Hematopoietic multipotent progenitor cell treated with erythropoietin and hydrocortisone succinate and interleukin-3 and kit ligand, for 17 days (in vitro differentiated cells): ENCODE results near the gene MYO3A.

Source experiments
- DNase-seq: peaks from one replicate; pipeline ENCODE4 v3.0.0-alpha.2; 2015; ENCODE audit warnings: low spot score

MYO3A gene

DNA sequence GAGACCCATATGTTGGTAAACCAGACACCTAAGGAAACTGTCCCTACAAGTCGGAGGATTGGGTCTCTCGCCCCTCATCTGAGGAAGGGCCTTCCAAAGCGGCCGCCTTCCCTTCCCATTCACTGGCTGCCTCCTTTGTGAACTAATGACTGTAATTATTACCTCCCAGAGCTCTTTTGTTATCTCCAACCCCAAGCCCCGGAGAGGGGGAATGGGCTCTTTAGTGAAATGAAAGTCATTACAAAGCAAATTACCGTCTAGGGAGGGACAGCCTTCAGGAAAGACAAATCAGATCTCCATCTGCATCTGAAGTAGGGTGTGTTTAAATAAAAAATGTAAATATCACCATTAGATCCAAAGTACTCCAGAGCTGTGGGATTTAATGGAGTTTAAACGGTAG is 280.0 kb downstream of the MYO3A start:
- DNase-seq = no peak

DNA sequence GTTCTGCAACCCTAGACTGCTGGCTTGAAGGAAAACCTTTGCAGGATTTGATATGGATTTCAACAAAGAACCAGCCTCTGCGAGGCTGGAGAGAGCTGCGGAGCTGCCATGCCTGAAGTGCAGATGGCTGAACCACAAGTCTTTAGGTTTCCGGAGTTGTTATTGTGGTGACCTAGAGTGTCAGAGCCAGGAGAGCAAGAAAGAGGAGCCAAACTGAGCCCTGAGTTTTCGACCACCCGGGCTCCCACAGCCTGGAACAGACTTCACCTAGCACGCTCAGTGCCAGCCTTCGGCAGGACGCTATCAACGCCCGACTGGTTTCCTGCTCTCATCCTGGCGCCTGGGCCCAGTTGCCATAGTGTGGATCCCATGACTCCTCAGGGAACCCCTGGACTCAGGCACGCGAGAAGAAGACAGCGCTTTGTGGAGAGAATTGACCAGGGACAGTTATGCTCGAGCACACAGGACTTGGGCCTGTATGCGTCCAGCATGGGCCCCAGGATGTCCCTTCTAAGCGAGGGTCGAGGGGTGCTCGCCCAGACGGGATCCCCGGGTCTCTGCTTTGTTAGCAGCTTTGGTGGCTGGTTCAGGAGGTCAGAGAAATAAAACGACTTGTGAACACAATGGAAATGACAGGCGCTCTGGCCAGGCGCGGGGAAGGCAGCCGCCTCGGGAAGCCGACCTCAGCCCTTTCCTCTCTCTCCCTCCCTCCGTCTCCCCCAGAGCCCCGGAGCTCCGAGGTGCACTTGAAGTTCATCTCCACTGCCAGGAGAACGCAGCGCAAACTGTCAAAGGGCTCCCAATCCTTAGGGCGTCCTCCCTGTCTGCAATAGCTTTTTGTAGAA is 280.7 kb downstream of the MYO3A start:
- DNase-seq = no peak

DNA sequence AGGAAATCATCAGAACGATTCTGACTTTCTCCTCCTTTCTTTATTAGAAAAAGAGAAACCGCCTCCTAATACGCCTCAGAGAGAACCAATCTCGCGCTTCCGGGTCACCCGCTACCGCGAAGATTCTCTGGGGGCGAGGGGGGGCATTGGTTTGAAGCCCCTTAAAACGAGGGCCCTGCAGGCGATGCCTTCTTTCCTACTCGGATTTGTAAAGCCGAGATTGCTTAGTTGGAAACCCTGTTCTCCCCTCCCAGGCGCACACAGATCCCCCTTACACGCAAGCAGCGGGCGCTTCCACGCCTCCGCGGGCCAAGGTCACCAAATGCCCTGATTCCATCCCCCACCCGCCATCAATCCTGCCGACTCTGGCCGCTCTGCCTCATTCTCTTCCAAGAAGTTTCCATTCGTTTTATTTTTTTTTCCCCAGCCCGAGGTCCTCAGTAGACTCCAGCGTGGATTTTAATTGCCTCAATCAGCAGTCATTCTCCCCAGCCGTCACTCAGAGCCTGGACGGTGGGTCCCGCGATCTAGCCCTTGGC is 281.4 kb downstream of the MYO3A start:
- DNase-seq = no peak

DNA sequence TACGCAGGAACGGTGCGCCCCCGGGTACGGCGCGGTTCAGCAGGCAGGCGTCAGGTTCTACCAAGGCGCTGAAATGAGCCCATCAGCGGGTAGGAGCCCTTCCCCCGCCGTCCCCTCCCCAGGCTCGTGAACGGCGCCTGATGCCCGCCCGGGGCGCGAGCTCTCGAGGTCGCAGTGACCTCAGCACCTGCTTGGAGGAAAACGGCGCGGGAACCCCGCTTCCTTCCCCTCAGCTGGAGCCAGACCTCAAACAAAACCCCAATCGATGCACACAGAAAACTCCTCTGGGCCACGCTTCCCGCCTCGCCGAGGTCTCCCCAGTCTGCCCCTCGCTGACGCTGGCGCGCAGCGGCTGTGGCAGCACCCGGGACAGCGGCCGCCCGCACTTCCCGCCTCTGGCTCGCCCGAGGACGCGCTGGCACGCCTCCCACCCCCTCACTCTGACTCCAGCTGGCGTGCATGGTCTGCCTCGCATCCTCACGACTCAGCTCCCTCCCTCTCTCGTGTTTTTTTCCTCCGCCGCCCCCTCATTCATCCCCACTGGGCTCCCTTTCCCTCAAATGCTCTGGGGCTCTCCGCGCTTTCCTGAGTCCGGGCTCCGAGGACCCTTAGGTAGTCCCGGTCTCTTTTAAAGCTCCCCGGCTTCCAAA is 282.0 kb downstream of the MYO3A start:
- DNase-seq = no peak

DNA sequence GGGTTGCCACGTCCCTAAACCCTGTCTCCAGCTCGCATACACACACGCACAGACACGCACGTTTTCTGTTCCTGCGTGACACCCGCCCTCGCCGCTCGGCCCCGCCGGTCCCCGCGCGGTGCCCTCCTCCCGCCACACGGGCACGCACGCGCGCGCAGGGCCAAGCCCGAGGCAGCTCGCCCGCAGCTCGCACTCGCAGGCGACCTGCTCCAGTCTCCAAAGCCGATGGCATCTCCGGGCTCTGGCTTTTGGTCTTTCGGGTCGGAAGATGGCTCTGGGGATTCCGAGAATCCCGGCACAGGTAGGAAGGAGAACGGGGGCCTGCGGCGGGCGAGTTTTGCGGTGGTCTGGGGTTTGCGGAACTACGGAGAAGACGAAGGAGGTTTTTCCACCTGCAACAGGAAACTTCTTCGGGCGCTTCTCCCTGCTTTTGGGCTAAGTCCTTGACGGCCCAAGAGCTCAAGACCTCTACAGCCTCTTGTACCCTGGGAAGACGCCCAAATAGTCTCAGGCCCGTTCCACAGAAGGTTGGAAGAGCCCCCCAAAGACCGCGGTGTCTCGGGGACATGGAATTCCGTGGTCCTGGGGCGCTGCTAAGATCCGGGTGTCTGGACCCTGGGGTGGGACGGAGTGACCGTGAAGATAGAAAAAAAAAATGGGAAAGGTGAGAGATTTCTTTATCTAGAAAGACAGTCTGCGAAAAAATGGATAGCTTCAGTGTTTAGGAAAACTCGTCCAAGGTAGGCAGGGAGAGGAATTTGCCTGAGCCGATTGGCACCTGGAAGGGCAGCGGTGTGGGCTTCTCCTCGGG is 282.8 kb downstream of the MYO3A start, which contains the start of gene GAD2:
Gene GAD2 (plus strand): TSS at position 190 of the 811 bp plus-strand sequence. CDS start 36 bp downstream, at position 226.
- DNase-seq = no peak

DNA sequence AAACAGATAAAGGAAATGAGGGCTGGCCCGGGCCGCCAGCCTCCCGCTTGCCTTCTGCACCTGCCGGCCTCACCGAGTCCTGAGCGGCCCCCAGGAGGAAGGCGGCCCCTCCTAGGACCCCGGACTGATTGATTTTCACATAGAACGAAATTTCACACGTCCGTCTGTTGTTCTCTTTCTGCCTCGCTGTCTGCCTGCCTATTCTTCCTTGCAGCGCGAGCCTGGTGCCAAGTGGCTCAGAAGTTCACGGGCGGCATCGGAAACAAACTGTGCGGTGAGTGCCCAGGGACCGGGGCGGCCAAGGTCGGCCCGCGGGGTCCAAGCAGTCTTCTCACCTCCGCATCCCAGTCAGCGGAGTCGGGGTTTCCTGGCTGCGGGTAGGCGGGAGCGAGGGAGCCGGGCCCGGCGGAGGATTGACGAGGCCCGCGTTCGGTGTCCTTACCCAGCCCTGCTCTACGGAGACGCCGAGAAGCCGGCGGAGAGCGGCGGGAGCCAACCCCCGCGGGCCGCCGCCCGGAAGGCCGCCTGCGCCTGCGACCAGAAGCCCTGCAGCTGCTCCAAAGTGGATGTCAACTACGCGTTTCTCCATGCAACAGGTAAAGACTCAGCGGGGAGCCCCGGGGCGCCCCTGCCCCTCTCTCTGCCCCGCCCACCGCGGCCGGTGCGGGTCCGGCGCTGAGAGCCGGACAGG is 283.5 kb downstream of the MYO3A start:
- DNase-seq = no peak

DNA sequence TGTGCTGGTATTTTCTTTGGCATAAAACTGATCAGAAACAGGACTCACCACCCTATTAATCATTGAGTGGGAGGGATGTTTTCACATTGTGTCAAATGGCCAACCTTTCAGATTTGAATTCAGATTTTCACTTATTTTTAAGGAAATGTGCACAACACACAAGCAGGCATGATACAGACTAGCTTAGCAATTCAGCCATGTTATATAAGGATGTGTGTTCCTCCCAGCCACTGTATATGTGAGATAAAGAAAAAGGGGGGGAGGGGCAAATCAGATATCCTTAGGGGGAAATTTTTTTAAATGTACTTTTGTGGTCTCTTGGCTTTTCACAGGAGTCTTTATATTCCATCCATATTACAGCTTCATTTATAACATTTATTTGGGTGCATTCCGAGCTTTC is 285.6 kb downstream of the MYO3A start:
- DNase-seq = no peak

DNA sequence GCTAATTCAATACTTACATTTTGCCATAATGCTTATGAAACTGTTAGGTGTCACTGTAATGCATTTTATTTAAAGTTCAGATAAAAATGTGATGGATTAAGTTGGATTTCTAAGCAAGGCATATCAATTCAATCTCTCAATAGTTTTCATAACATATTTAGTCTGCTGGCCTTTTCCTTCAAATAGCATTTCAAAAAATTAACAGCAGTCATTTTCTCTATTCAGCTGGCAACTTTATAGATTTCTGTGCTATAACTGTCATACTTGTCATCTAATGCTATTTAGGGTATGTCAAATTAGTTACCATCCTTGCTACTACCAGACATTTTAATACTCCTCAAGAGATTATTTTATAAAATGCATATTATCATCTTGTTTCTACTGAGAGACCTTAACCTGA is 286.9 kb downstream of the MYO3A start:
- no peak for DNase-seq

DNA sequence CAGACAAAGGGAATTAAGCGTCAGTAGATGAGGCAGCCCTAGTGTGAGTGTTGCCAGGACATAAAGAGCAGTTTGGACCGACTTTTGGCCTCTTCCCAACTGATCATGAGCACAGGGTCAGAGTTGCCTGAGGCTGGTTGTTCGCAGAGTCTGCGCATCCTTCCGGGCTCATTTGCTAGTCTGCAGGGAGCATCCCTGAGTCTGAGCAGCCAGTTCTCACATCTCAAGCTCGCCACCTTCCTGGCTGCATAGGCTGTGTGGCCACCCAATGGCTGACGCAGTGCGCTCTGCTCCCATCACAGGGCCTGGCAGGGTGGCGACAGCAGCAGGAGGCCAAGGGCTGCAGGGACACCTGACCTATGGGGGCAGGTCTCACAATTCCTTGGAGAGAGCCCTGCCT is 287.5 kb downstream of the MYO3A start:
- no peak for DNase-seq

DNA sequence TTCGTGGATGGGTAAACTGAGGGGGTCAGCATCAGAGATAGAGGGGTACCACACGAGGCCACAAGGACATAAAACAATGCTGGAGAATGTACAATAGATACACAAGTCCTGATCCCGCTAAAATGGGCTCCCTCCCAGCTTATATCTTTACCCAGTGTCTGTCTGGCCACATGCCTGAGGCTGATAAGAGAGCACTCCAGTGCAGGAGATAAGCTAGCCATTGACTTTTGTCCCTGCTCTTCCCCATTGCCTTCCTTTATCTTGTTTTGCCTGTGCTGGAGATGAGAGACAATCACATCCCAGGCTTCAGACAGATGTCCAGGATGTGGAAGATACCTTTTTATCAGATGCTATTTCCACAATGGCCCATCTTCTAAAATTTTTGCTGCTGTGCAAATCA is 288.5 kb downstream of the MYO3A start:
- DNase-seq = no peak

DNA sequence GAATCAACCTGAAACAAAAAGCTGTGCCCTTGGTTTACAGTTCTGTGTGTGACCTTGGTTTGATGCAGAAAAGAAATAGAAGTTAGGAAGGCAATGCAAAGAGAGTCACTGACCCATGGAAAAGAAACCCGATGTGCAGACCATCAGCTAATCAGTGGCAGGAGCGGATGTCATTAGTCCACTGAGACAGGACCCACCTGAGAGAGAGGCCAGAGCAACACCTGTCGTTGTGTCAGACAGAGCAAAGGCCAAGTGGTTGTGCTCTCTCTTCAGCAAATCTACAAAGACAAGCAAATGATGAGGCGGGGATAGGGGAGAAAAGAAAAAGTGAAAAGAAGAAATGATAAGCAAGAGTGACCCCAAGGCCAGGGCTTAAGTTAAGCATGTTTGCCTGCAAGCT is 291.3 kb downstream of the MYO3A start:
- no peak for DNase-seq

DNA sequence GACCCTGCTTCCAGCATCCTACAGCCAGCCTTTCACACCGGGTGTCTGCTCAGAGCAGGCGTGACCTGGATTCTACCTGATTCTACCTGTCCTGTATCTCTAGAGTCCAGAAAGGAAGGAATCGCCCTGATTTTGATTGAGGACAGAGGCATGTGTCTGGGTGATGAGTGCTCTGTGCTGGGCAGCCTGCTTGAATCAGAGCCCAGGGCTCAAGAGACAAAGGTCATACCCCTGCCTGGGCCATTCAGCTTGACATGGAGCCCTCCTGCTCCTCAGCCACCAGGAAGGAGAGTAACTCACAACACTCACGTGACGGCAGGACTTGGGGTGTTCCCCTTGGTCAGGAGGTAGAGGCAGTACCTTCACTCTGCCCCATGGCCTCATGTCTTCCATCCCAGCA is 293.8 kb downstream of the MYO3A start:
- no peak for DNase-seq

DNA sequence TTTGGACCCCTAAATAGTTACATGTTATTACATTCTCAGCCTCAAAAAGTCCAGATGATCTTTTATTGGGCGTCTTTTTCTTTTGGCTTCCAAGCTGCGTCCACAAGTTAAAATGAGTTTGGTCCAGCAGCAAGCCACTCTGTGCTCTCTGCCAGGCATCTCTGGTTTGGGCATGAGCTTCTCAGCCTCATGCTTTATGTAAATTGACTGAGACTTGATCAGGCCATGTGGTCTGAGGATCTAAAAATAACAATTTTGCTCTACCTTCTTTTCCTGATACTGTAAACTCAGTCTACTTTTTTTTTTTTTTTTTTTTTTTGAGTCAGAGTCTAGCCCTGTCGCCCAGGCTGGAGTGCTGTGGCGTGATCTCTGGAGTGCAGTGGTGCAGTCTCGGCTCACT is 298.1 kb downstream of the MYO3A start:
- DNase-seq = no peak

DNA sequence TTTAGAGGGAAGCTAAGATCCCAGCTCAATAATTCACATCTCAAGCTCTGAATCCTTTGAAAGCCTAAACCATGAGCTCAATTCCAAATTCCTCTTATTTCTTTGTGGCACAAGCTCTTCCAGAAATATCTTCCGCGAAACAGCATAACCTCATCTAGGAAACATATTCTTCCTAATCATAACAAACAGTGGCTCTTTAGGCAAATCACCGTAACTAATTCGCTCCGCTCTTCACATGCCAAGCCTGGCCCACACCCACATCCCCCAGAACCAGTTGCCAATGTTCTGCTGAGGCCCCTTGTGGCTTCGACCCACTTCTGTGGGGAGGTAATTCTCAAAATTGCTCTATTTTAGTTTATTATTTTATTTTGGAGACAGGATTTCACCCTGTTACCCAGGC is 301.7 kb downstream of the MYO3A start:
- DNase-seq = no peak

DNA sequence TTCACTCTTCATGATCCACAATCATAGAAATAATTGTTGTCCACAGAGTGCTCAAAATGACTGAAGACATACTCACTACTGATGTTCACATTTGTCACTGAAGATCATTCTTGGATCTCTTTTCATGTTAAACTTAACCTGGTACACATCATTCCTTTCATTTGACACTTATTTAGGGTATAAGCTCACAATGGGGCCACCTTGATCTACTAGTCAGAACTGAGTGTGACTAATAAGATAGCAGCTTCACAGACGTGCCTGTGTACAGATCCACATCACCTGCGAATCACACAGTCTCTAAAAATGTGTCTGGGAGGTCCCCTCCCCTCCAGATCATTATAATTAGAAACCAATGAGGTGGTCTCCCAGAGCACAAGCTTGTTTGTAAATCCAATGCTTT is 304.3 kb downstream of the MYO3A start:
- no peak for DNase-seq

DNA sequence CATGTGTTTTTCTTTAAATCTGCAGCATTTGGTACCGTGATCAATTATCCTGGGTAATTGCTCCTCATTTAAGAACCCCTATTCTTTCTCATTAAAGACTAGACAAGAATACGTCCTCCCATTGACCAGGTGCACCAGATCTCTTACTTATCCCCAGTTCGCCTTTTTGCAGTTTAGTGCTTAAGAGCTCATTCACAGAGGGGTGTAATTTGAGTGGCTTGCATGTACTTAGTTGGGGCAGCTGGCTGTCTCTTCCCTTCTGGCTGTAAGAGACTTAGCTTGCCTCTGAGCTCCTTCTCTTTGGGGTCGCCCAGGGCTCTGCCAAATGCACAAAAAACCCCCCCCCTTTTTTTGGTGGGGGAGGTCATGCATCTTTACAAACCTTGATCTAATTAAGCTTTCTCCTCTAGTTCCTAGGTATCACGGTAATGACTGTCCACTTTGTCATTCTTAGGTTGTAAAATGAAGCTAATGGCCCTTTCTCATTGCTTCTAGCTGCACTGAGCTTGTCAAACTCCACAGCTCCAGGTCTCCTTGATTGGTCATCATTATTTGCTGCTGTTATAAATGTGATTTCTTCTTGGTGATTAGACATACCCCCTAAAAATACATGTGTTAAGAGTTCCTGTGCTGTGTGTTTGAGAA is 308.8 kb downstream of the MYO3A start:
- no peak for DNase-seq

DNA sequence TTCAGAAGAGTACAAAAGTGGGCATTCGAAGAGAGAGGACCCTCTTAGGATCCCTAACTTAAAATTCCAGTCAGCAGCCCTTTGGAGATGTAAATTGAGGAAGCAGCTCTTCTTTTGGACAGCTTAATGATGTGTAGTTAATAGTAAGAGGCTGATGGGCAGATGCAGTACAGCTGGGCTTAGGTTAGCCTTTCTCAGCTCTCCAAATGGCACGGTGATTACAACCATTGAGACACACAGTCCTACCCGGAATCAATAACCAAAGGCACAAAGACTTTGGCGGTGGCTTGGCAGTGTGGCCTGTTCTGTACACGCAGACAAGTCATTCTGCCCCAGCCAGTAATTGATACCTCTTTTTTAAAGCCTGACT is 309.3 kb downstream of the MYO3A start:
- DNase-seq = no peak

DNA sequence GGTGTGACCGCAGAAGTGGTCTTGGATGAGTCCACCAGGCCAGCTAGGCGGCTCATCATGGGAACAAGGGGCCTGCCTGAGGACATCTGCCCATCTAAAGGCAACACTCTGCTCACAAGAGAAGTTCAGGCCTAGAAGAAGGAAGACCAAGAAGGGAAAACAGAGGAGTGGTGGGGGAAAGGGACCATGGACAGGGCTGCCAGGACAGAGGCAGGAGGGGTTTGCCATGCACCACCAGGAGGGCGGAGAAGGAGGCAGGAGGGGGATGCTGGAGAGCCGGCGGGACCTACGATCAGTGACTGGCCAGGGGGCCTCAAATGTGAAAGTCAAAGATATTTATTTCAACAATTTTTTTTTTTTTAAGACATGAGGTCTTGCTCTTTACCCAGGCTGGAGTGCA is 315.7 kb downstream of the MYO3A start:
- no peak for DNase-seq

DNA sequence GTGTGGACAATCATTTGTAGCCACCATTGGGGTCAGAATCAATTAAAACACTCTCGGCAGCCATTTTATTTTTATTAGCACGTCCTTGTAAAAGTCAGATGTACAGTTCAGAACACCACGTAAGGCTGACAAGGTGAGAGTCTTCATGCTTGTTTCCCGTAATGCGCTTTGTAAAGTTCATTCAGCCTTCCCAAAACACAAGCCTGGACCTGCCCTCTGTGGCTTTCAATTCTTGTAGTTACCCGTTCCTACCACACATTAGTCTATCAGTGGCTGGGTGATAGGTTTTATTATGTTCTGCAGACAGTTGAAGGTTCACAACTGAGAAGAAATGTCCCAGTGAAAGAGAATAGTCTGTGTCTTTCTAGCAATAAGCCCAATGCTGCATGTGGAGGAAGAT is 317.9 kb downstream of the MYO3A start:
- DNase-seq = no peak

DNA sequence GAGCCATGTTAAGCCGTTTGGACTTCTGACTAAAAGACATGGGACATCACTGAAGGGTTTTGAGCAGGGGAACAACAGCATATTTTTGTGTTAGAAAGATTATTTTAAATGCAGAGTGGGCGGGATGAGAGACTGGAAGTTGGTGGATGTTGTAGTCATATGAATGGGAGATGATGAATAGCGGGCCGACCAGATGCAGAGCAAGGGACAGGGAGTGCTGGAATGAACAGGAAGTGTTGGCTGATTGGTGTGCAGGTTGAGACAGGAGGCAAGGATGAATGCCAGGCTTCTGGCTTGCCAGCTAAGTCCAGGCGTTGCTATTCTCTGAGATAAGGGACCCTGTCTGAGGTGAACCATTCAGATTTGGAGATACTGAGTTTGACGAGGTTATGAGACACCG is 320.6 kb downstream of the MYO3A start:
- DNase-seq = no peak

DNA sequence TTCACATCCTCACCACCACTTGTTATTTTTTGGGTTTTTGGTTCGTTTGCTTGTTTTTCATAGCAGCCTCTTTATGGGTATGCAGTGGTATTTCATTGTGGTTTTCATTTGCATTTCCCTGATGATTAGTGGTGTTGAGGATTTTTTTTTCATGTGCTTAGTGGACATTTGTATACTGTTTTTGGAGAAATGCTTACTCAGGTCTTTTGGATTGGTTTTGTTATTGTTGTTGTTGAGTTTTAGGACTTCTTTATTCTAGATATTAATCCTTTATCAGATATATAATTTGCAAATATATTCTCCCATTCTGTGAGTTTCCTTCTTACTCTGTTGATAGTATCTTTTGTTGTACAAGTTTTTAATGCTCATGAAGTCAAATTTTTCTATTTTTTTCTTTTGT is 325.3 kb downstream of the MYO3A start:
- DNase-seq = no peak
